ENCODE results near the gene IL17REL.

The IL17REL gene

GRCh38 chr22:50012211-50013181 lies at the start of gene IL17REL:
TSS of gene IL17REL (minus strand) at chr22:50012765. CDS start at chr22:50012646, 119 bp downstream.
- no peak for DNase-seq

DNA sequence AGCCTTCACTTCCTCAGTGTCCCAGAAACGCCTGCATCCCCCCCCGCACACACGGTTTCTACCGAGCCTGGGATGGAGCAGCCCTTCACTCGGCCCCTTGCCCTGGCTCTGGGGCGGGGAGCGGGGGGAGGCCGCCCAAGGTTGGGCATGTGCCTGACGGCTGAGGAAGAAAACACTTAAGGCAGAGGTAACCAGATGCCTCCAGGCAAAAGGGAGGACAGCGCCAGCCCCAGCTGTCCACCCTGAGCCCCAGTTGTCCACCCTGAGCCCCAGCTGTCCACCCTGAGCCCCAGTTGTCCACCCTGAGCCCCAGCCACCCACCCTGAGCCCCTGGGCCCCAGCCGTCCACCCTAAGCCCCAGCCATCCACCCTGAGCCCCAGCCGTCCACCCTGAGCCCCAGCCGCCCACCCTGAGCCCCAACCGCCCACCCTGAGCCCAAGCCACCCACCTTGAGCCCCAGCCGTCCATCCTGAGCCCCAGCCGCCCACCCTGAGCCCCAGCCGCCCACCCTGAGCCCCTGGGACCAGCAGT lies 49.3 kb upstream of the IL17REL start:
- no peak for DNase-seq

GRCh38 chr22:50061141-50061823 lies 48.7 kb upstream of the IL17REL start:
- DNase-seq = no peak

GRCh38 chr22:50060441-50061140 lies 48.0 kb upstream of the IL17REL start:
- DNase-seq = no peak

- DNase-seq = no peak
Measured at GRCh38 chr22:50059881-50060262, 47.3 kb upstream of the IL17REL start.

DNA sequence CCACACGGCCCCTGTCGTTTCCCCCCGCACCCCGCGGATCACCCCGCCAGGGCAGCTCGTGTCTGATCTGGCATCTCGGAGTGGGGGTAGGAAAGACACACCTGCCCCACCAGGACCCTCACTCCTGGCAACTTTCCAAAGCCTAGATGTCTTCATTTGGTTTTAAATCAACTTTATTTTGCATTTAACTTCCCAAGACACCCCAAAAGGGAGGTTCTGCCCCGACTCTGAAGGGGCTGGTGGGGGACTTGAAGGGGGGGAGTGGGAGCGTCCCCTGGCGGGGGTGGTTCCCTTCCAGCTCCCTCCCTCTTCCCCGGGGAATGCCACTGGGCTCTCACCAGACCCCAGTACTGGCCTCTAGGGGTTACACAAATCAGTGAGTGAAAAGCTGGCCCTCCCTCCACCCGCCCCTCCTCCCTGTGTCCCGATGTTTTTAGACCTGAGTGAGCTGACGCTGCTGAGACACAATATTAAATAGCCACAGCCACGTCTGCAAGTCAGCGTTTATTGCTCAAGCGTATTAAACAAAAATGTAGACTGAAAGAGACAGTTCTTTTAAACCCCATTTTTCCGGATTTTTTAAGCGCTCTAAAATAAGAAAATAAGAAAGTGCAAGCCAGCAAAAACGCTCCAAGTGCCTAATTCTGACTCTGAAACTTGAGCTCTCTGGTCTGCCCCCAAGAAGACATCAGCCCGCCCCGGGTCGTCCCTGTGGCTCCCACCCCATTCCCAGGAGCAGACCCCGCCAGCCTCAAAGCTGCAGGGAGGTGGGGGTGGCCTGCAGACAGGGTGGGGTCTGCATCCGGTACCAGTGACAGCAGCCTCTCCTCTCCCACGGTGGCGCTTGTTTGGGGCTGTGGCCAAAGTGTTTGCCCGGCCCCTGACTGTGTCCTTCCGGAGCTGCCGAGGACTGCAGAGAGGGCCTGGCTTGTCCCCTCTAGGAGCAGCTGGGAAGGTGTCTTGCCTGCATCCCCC lies 46.6 kb upstream of the IL17REL start:
- no peak for DNase-seq

GRCh38 chr22:50058061-50058905 lies 45.7 kb upstream of the IL17REL start, which contains the start of gene TTLL8:
TSS of gene TTLL8 (minus strand) at chr22:50058298.
- no peak for DNase-seq

DNA sequence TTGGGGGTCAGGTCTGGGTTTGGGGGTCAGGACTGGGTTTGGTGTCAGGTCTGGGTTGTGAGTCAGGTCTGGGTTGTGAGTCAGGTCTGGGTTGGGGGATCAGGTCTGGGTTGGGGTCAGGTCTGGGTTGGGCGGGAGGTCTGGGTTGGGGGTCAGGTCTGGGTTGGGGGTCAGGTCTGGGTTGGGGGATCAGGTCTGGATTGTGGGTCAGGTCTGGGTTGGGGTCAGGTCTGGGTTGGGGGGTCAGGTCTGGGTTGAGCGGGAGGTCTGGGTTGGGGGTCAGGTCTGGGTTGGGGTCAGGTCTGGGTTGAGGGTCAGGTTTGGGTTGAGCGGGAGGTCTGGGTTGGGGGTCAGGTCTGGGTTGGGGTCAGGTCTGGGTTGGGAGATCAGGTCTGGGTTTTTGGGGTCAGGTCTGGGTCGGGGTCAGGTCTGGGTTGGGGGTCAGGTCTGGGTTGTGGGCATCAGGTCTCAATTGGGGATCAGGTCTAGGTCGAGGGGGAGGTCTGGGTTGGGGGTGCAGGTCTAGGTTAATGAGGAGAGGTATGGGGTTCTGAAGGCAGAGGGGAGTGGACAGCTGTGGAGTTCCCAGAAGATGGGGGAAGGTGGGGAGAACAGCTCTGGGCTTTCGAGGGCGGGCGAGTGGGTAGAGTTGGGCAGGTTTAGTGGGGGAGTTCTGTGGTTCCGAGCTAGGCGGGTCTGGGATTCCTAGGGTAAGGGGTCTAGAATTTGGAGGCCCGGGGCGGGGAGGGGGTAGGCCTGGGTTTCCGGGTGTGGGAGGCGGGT lies 44.9 kb upstream of the IL17REL start:
- no peak for DNase-seq

- no peak for DNase-seq
Measured at GRCh38 chr22:50056214-50056972, 43.8 kb upstream of the IL17REL start.

GRCh38 chr22:50053861-50054260 lies 41.3 kb upstream of the IL17REL start:
- DNase-seq = no peak

DNA sequence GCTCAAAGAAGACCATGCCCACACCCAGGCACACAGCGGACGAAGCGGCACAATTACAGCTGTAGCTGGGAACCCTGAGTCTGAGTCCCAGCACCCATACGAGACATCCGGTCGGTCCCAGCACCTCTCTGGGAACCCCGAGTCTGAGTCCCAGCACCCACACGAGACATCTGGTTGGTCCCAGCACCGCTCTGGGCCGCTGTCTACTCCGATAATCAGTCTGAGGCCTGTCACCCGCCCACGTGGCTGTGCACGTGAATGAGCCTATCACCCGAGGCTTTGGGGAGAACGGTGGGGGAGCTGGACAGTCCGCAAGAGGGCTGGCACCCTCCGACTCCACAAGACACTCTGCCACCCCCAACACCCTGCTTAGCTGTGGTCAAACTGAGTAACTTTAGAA lies 39.4 kb upstream of the IL17REL start:
- DNase-seq = no peak

DNA sequence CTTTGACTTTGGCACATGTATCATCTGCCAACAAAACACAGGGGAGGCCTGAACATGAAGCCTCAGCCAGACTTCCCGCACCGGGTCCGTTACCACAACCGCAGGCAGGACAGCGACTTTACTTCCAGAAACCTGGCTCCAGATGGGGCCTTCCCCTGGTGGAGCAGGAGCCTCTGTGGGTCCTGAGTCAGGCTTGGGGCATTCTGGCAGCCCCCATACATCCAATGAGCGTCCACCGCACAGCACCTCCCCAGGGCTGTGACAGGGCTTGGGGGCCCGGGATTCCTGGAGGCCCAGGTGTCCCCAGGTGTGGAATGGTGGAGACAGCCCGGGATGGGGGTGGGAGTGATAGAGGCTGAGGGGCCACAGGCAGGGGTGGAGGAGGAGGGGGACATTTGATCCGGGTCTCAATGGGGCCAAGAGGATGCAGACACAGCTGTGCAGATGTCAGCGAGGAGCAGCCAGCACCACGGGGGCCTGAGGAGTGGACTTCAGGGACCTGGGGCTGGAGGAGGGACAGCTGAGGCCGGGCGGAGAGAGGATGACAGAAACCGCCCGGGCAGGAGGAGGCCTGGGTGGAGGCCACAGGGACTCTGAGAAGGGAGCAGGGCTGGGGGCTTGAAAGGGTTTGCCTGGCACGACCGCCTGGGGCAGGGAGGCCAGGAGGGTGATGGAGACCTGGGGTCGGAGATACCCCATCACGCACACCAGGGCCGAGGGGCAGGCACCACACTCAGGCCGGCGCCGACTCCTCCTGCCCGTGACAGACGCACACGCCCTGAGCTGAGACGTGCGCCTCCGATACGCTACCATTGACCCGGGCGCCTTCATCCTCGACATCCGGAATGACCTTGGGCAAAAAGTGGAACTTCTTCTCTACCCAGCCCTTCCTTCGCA lies 37.0 kb upstream of the IL17REL start:
- no peak for DNase-seq

DNA sequence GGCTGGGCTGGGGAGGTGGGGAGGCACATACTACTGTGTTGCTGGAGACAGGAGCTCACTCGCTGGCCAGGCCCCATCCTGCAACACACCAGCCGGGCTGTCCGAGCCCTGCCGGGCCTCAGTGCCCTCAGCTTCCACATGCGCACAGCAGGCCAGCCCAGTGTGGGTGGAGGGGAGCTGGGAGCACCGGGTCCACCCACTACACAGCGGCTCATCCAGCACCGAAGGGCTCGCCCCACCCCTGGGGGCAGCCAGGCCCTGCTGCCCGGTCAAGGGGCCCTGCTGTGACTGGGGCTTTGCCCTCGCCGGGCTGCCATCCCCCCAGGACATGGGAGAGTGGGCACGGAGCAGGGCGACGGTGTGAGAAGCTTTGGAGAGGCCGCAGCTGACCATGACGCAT lies 36.3 kb upstream of the IL17REL start:
- no peak for DNase-seq

GRCh38 chr22:50048061-50048765 lies 35.6 kb upstream of the IL17REL start:
- no peak for DNase-seq

- no peak for DNase-seq
Measured at GRCh38 chr22:50047346-50047745, 34.8 kb upstream of the IL17REL start.

DNA sequence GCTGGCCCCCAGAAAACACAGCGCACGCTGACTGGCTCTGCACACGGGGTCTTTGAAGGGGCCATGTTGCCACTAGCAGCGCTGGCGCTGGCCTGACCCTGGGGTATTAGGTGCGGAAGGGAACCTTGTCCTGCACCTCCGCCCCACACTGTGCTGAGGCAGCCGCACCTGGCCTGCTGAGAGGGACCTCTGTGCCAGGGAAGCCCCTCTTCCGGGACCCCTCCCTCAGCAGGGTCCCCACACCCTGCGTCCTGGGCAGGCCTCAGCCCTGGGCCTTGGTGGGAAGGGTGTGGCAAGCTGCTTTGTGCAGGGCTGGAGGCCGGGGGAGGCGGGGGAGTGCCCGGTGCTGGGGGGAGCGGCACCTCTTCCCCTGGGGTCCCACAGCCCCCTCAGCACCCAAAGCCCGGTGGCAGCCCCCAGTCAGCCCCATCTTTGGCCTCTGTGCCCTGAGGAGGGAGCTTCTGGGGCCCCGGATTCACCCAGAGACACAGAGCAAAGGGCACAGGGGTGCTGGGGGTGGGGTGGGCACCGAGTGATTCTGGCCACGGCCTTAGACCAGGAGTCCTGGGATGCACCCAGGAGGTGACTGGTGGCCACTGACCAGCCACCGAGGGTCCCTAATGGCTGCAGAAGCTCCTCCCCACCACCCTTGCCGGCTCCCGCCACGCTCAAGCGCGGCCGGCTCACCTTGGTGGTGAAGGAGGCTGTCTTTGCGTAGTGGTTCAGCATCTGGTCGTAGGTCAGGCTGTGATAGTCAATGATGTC lies 34.1 kb upstream of the IL17REL start:
- DNase-seq = no peak

DNA sequence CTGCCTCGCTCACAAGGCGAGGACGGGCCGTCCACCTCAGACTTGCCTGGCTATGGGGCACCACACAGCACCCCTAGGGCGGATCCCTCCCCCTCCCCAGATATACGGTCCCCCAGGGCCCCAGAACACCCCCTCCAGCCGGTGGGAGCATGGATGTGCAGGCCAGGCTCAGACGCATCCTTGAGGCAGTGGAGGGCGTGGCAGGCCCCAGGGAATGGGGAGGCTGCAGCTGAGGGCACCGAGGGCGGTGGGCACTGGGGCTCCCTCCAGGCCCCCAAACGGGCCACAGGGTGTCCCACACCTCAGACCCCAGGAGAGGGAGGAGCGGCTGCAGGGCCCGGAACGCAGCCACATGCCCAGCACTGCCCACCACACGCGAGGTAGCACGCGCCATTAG lies 33.5 kb upstream of the IL17REL start:
- DNase-seq = no peak
